ENCODE data around the gene SMIM8.

Gene SMIM8

GRCh38 chr6:87391334-87391733 is 68.9 kb downstream of the SMIM8 start:
- Mint-ChIP-seq H3K4me3 (no peak overlapping the region), H3K36me3 (ENCODE audit: low read depth) (no peaks in the 10 kb centered on the region), H3K27ac (no peak overlapping the region), H3K9me3 (no peaks in the 10 kb centered on the region), H3K4me1 (ENCODE audit: low read depth) (no peaks in the 10 kb centered on the region), H3K27me3 (no peaks in the 10 kb centered on the region)
- no peak for DNase-seq
